GM10266 (cell line): ENCODE results near the gene HPN.

Experiments used
- DNase-seq: peaks from one replicate; pipeline ENCODE4 v3.0.0; 2012; ENCODE audit errors: extremely low spot score
- TF ChIP-seq, protein P1 (sequence below): IDR thresholded peaks from 2 replicates; pipeline ENCODE4 v1.5.1; 2012; ENCODE audit warnings: mild to moderate bottlenecking, low read depth; ENCODE audit not compliant: control insufficient read depth, insufficient read depth; ENCODE audit errors: missing control alignments

The HPN gene

DNA sequence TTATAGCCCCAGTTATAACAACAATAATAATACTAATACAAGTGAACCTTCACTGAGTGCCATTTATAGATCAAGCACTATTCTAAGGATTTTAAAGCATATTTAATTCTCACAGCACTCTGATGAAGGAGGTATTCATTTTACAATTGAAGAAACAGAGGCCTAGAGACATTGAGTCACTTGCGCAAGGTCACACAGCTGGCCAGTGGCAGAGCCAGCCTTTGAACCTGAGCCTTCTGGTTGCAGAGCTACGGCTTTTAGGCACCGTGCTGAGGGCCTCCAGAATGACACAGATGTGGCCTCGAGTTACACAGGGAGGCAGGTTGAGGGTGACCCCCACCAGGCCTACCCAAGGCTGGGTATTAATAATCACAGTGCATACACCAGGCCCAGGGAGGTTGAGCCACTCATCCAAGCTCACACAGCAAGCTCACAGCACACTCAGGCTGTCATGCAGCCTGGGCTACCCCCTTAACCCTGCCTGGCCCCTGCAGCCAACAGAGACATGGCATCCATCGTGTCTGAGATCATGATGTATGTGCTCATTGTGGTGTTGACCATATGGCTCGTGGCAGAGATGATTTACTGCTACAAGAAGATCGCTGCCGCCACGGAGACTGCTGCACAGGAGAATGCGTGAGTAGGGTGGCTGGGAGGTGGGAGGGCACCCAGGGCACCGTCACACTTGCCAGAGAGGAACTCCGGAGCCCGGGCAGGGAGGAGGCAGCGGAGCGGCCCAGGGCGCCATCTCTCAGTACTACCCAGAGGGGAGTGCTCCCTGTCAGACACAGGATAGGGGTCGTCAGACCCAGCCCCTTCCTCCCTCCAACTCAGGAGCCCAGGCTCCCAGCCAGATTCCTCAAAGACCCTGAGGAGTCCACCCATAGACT is 2.7 kb upstream of the HPN start:
- TF ChIP-seq, protein P1, sequence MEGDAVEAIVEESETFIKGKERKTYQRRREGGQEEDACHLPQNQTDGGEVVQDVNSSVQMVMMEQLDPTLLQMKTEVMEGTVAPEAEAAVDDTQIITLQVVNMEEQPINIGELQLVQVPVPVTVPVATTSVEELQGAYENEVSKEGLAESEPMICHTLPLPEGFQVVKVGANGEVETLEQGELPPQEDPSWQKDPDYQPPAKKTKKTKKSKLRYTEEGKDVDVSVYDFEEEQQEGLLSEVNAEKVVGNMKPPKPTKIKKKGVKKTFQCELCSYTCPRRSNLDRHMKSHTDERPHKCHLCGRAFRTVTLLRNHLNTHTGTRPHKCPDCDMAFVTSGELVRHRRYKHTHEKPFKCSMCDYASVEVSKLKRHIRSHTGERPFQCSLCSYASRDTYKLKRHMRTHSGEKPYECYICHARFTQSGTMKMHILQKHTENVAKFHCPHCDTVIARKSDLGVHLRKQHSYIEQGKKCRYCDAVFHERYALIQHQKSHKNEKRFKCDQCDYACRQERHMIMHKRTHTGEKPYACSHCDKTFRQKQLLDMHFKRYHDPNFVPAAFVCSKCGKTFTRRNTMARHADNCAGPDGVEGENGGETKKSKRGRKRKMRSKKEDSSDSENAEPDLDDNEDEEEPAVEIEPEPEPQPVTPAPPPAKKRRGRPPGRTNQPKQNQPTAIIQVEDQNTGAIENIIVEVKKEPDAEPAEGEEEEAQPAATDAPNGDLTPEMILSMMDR = no peak
- no peak for DNase-seq

DNA sequence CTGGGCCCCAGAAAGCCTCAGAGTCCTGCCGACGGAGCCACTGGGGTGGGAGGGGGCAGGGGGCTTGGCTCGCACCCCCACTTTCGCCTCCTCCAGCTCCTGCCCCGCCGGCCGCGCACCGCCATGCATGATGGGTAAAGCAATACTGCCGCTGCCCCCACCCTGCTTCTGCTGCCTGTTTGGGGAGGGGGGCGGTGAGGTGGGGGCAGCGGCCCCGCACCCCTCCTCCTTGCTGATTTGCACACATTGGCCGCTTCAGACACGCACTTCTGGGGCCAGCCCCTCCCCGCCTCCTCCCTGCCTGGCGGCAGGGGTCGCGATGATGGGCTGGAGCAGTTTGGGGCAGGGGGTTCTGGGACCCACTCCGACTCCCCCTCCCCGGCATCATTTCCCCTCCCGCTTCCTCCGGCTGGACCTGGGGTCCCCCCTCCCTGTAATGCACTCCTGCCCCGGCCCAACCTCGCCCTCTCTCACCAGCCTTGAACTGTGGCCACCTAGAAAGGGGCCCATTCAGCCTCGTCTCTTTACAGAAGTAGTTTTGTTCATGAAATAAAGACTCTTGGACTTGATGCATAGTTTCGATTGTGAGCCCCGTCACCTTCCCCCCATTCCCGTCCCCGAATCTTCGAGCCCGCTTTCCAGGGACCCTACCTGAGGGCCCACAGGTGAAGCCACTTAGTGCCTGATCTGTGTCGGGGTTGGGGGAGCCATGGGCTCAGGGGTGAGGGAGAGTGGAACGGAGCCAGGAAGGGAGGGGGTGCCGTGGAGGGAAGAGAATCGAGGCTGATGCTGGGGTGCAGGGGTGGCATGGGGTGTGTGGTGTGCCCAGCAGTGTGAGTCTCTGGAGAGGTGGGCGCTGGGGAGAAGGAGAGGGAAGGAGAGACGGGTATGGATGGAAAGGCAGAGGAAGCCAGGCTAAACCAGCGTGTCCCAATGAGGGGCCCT is 1.4 kb upstream of the HPN start:
- TF ChIP-seq, protein P1 = no peak
- DNase-seq = no peak

DNA sequence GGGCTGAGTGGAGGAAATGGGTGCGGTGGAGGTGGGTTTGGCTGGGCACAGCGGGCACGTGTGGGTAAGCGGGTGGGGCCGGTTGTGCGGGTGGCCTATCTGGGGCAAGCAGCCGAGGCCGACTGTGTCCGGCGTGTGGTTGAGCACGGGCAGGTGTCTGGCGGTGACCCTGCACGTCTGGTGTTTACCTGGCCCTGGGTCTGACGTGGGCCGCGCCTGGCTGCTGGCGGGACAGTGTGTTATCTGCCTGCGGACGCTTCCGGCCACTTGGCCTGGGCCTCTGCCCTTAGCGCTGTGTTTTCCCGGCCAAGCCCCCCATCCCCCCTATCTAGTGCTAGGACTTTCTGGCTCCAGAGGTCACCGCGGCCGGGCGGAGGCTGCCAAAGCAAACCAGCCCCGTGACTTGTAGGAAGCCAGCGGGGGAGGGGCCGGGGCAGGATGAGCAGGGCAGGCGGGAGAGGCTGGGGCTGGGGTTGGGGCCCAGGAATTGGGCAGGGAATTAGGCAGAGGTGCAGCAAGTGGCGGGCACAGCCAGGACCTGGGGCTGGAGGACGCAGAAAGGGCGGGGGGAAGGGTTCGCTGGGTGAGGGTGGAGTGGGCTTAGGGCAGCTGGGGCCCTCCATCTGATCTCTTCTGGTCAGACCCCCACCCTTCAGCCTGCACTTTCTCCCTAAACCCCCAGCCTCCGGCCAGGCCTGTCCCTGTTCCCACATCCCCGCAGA is 534 bp upstream of the HPN start:
- TF ChIP-seq, protein P1 = no peak
- DNase-seq = no peak

DNA sequence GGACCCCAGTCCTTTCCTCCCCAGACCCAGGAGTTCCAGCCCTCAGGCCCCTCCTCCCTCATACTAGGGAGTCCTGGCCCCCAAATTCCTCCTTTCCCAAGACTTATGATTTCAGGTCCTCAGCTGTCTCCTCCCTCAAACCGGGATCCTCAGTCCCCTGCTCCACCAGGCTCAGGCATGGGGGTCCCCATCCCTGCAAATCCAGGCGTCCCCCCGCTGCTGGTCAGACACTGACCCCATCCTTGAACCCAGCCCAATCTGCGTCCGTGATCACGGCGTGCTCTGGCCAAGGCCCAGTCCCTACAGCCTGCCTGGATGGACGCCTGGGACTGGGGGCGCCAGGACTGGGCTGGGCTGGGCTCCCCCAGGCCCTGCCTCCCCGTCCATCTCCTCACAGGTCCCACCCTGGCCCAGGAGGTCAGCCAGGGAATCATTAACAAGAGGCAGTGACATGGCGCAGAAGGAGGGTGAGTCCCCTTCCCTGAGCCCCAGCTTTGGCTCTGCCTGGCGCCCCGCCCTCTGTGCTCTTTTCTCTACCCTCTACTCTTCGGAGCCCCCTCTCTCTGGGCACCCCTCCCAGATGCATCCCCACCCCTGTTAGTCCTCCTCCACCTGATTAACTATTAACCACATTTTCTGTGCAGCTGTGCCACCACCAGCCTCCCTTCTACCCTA is 672 bp downstream of the HPN start:
- TF ChIP-seq, protein P1 = no peak
- no peak for DNase-seq

DNA sequence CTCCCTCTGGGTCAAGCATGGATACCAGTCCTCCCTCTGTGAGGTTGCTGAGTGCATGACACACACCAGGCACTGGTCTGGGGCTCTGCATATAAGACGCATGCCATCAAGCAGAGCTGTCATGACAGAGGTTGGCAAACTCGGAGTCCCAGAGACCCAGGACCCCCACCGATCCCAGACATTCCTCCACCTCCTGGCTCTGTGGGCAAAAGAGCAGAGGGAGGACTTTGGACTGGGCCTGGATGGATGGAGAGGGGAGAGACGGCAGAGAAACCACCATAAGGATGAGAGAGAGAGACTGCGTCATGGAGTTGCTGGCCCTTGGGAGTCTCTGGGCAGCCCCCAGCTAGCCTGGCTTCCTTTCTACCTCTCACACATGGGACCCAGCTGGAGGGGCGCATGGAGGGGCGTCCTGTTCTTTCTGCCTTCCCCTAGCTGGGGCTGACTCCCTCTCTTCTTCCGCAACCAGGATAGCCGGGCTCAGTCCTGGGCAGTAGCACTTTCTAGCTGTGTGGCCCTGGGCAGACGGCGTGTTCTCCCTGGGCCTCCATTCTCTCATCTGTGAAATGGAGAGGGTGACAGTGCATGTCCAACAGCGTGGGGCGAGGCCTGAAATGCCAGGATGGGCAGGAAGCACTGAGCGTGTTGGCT is 1.6 kb downstream of the HPN start:
- no peak for DNase-seq
- TF ChIP-seq, protein P1 = no peak

DNA sequence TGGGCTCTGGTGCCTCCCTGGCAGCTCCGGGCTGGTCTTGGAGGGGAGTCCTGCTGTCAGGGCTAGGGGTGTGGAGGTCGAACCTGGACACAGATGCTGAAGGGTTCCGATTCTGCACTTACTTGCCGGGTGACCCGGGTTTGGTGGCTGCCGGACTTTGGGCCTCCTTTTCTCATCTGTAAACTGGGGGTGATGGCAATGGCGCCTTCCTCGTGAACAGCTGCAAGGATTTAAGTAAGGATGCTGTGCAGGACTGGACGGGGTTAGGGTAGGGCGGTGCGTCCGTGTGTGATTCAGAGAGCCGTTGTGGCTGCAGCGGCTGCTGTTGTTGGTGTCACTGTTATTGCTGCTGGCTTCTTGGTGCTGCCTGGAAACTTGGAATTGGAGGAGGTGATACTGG is 2.4 kb downstream of the HPN start:
- TF ChIP-seq, protein P1 = no peak
- no peak for DNase-seq
